Natural killer cell treated with Interleukin-12 subunit alpha and Interleukin-12 subunit beta and Interleukin-15 and Interleukin-18, amount 100 ng/mL, for 72 hours (primary cell): ENCODE results near the gene C4orf46. TPM values are rescaled to one million over a fixed set of nuclear protein-coding genes. Genes with fewer than 3 reads are reported as not detected.
A peak's percentile ranks its signal among the peaks of the same experiment; 100 is the strongest.
"Not testable (repeated sequence)": the region's sequence is repeated elsewhere in the genome, so short reads cannot be mapped to it uniquely, and the experiment has no call there.

Source experiments
- ATAC-seq, 2 donors: fragments of 150-1000 bp; cut with Tn5 transposase in 1 of 2; sonication (Bioruptor Pico), chemical (Tn5 transposase) in 1 of 2; 2 replicates each; pipeline ENCODE4 v1.10.0; 2021
- DNase-seq: peaks from one replicate; pipeline ENCODE4 v3.0.0; 2022; ENCODE audit warnings: low spot score
- H3K27ac Mint-ChIP-seq, 2 donors: 1 replicate in 1 of 2; 2 replicates in 1 of 2; pipeline ENCODE4 v1.8.0; 2022; ENCODE audit warnings: mixed read lengths in 2 of 2, mild to moderate bottlenecking in 1 of 2, moderate library complexity in 1 of 2
- H3K27me3 Mint-ChIP-seq, 2 donors: 1 replicate in 1 of 2; 2 replicates in 1 of 2; pipeline ENCODE4 v1.8.0; 2022; ENCODE audit warnings: mixed read lengths in 2 of 2
- H3K36me3 Mint-ChIP-seq: one replicate; pipeline ENCODE4 v1.8.0; 2022; ENCODE audit warnings: mixed read lengths
- H3K4me1 Mint-ChIP-seq, 2 donors: 1 replicate in 1 of 2; 2 replicates in 1 of 2; pipeline ENCODE4 v1.8.0; 2022; ENCODE audit warnings: low read depth in 2 of 2, mixed read lengths in 2 of 2, mild to moderate bottlenecking in 1 of 2
- H3K4me3 Mint-ChIP-seq: one replicate; pipeline ENCODE4 v1.8.0; 2022; ENCODE audit warnings: mixed read lengths
- H3K9me3 Mint-ChIP-seq: 2 replicates; pipeline ENCODE4 v1.8.0; 2022; ENCODE audit warnings: mixed read lengths
- total RNA-seq, 2 donors: library from RNA; stranded (reverse); gene quantifications; one replicate each; pipeline ENCODE4 v1.2.3, GENCODE V29; 2022

C4orf46 gene
- total RNA-seq, 2 donors from 2014 or later: 12.8 to 14.5 TPM

DNA sequence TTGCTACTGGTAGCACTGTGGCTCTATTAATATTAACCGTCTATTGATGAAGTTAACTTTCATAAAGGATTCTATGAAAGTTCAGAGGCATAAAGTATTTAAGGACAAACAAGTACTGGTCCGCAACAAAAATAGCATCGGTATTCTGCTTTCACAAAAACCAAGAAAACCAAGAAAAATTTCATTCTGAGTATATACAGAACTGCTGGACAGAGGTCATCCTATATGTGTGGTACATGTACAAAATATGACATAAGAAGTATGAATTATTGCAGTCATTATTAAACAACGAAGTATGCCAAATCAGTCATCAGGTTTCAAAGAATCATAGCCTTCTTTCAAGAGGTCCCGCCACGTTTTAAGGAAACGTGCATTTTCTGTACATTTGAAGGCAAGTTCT, 2.4 kb downstream of the C4orf46 start:
- DNase-seq (no peak), ATAC-seq (no peak)
- Mint-ChIP-seq H3K27me3 (no peaks in the 10 kb centered on the region), H3K4me1 (peaks cover 8 to 12% of the 10 kb centered on the region in 2 donors), H3K27ac (no peak overlapping the region), H3K9me3 (no peaks in the 10 kb centered on the region), H3K36me3 (peaks cover 11% of the 10 kb centered on the region), H3K4me3 (peak overlapping the region; percentile 35)

DNA sequence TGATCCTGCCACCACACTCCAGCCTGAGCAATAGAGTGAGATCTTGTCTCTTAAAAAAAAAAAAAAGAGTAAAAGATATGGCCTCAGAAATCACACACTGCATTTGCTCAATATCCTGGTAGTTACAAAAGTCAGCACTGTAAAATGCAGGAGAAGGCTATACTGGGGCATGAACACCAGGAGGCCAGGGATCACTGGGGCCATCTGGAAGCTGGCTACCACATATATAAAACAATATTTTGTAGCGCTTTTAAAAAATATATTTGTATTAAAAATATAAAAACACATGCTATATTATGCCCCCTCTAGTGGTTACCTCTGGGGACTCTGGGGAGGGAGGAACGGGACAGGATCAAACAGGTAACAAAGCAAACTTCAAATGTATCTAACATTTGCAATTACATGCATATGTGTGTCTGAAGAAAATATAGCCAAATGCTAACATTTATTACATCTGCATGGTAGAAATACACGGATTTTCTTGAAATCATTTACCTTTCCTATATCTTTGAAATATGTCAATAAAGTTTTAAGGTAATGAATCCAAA, 4.0 kb downstream of the C4orf46 start:
- Mint-ChIP-seq H3K27ac (no peak overlapping the region), H3K36me3 (peaks cover 11% of the 10 kb centered on the region), H3K4me1 (peaks cover 8 to 17% of the 10 kb centered on the region in 2 donors), H3K9me3 (no peaks in the 10 kb centered on the region), H3K27me3 (peaks cover 0 to 3% of the 10 kb centered on the region in 2 donors), H3K4me3 (no peak overlapping the region)
- ATAC-seq (no peak), DNase-seq (no peak)

DNA sequence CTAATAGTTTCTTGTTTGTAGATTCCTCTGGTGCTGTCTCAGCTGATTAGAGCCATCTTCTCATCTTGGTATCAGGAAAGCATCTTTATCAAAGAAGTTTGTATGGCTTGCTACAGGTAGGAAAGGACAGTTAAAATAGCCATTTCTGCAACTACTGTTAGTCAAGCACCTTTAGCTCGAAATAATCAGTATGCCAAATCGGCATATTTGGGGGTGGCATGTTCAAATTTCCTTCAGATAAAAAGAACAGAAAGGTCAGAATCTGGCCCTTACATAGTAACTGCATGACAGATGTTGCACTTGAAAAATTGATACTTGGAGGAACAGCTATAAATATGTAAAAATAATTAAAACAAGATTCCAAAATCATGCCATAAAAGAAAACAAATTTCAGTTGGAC, 4.8 kb downstream of the C4orf46 start:
- H3K9me3 Mint-ChIP-seq: no peaks in the 10 kb centered on the region
- H3K4me1 Mint-ChIP-seq: peaks cover 8 to 14% of the 10 kb centered on the region in 2 donors
- peaks cover 11% of the 10 kb centered on the region for H3K36me3 Mint-ChIP-seq
- H3K27ac Mint-ChIP-seq: no peak overlapping the region
- ATAC-seq: no peak
- peaks cover 0 to 3% of the 10 kb centered on the region in 2 donors for H3K27me3 Mint-ChIP-seq
- no peak for DNase-seq
- H3K4me3 Mint-ChIP-seq: no peak overlapping the region

- H3K36me3 Mint-ChIP-seq: peaks cover 5% of the 10 kb centered on the region
Measured at GRCh38 chr4:158664806-158665205, 6.9 kb downstream of the C4orf46 start.

GRCh38 chr4:158663707-158664625, 7.7 kb downstream of the C4orf46 start:
- not testable (repeated sequence) for ATAC-seq, H3K9me3 Mint-ChIP-seq, H3K4me3 Mint-ChIP-seq, H3K27me3 Mint-ChIP-seq, H3K36me3 Mint-ChIP-seq, H3K4me1 Mint-ChIP-seq, DNase-seq, H3K27ac Mint-ChIP-seq

More at GRCh38 chr4:158664806-158665205, 6.9 kb downstream of the C4orf46 start:
- DNase-seq (no peak), ATAC-seq (no peak)
- no peaks in the 10 kb centered on the region for H3K9me3 Mint-ChIP-seq
- peaks cover 0 to 3% of the 10 kb centered on the region in 2 donors for H3K27me3 Mint-ChIP-seq
- peaks cover 0 to 8% of the 10 kb centered on the region in 2 donors for H3K4me1 Mint-ChIP-seq
- H3K4me3 Mint-ChIP-seq: no peak overlapping the region
- no peak overlapping the region for H3K27ac Mint-ChIP-seq

DNA sequence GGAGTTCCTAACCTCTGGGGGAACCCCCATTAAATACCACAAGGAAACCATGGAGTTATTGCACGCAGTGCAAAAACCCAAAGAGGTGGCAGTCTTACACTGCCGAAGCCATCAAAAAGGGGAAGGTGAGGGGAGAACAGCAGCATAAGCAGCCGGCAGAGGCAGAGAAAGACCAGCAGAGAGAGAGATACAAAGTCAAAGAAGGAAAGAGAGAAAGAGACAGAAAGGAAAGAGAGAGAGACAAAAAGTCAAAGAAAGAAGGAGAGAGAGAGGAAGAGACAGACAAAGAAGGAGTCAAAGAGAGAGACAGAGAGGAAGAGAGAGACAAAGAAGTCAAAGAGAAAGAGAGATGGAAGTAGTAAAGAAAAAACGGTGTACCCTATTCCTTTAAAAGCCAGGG, 8.4 kb downstream of the C4orf46 start:
- DNase-seq, H3K27me3 Mint-ChIP-seq, H3K27ac Mint-ChIP-seq, H3K4me1 Mint-ChIP-seq, ATAC-seq, H3K9me3 Mint-ChIP-seq, H3K36me3 Mint-ChIP-seq: not testable (repeated sequence)
- H3K4me3 Mint-ChIP-seq: peak overlapping the region; percentile 2

DNA sequence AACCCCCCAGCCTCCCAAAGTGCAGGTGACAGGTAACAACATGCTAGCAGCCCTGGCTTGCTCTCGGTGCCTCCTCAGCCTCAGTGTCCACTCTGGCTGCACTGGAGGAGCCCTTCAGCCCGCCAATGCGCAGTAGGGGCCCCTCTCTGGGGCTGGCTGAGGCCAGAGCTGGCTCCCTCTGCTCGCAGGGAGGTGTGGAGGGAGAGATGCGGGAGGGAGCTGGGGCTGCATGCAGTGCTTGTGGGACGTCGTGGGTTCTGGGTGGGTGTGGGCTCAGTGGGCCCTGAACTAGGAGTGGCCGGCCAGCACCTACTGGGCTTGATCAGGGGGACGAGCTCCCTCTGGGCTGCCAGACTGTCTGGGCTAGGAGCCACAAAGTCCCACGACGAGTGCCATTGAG, 14.4 kb downstream of the C4orf46 start:
- H3K27me3 Mint-ChIP-seq: no peaks in the 10 kb centered on the region
- H3K36me3 Mint-ChIP-seq: no peaks in the 10 kb centered on the region
- H3K27ac Mint-ChIP-seq: no peak overlapping the region
- H3K9me3 Mint-ChIP-seq: no peaks in the 10 kb centered on the region
- H3K4me1 Mint-ChIP-seq: no peaks in the 10 kb centered on the region
- no peak overlapping the region for H3K4me3 Mint-ChIP-seq
- no peak for ATAC-seq
- no peak for DNase-seq

DNA sequence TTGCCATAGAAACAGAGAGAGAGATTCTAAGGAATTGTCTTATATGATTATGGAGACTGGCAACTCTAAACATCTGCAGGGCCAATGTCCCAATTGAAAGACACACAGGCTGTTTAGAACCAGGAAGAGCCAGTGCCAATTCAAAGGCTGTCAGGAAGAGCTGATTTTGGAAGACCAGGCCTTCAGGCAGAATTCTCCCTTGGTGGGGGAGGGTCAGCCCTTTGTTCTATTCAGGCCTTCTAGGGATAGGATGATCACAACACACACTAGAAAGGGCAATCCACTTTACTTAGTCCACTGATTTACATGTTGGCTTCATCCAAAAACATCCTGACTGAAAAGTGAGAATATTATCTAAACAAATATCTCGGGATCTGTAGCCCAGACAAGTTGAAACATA, 15.2 kb downstream of the C4orf46 start:
- Mint-ChIP-seq H3K27ac (no peak overlapping the region), H3K27me3 (no peaks in the 10 kb centered on the region), H3K36me3 (no peaks in the 10 kb centered on the region), H3K9me3 (no peaks in the 10 kb centered on the region), H3K4me3 (no peak overlapping the region), H3K4me1 (no peaks in the 10 kb centered on the region)
- ATAC-seq: no peak
- no peak for DNase-seq

DNA sequence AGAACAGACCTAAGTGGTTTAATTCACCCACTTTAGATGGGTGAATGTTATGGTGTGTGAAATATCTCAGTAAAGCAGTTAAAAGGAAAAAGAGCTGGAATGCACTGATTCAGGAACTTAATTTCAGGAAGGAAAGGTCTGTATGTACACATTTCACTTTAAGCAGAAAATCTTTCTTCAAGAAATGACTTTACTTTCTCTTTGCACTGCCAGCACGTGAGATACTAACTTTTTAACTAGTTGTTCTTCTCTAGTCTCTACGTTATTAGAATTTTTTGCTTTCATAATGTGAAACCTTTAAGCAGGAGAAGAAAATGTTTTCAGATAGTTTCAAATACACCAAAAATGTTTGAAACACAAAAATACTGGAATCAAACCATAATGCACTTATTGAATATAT, 18.8 kb downstream of the C4orf46 start:
- Mint-ChIP-seq H3K27ac (no peak overlapping the region), H3K9me3 (no peaks in the 10 kb centered on the region), H3K4me1 (no peaks in the 10 kb centered on the region), H3K36me3 (no peaks in the 10 kb centered on the region), H3K4me3 (peak overlapping the region; percentile 4), H3K27me3 (peaks cover 0 to 7% of the 10 kb centered on the region in 2 donors)
- no peak for ATAC-seq
- DNase-seq: no peak

DNA sequence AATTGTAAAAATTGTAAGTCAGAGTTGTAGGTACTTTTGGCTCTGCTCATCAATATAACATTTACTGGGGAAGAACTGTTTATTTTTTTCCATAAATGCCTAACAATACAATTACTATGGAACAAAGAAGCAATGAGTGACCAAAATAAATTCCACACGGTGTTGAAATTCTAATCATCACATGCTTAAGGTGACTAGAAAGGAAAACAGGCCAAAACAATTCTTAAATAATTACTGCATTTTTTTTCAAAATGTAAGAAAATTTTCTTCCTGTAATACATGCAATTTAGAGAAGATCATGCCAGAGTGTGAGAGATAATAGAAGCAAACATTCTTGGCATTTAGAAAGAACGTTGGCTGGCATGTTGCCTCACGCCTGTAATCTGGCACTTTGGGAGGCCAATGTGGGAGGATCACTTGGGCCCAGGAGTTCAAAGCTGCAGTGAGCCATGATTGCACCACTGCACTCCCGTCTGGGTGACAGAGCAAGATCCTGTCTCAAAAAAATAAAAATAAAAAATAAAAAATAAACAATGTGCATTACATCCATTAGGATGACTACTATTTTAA, 22.5 kb downstream of the C4orf46 start:
- Mint-ChIP-seq H3K36me3 (no peaks in the 10 kb centered on the region), H3K27ac (no peak overlapping the region), H3K9me3 (no peaks in the 10 kb centered on the region), H3K4me1 (no peaks in the 10 kb centered on the region), H3K27me3 (peaks cover 5 to 32% of the 10 kb centered on the region in 2 donors), H3K4me3 (no peak overlapping the region)
- ATAC-seq (no peak), DNase-seq (no peak)

DNA sequence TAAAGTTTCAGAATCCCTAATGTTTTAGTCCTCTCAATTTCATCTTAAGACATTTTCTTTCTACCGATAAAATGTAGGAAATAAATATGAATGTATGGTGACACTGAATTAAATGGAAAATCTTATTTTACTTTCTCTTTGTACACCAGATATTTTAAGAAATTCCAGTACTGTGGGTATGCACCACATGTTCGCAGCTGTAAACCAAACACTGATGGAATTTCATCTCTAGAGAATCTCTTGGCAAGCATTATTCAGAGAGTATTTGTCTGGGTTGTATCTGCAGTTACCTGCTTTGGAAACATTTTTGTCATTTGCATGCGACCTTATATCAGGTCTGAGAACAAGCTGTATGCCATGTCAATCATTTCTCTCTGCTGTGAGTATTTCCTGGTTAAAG, 26.9 kb downstream of the C4orf46 start:
- no peaks in the 10 kb centered on the region for H3K36me3 Mint-ChIP-seq
- H3K27ac Mint-ChIP-seq: no peak overlapping the region
- H3K27me3 Mint-ChIP-seq: peaks cover 17 to 49% of the 10 kb centered on the region in 2 donors
- ATAC-seq (no peak), DNase-seq (no peak)
- H3K4me1 Mint-ChIP-seq: no peaks in the 10 kb centered on the region
- no peak overlapping the region for H3K4me3 Mint-ChIP-seq
- no peaks in the 10 kb centered on the region for H3K9me3 Mint-ChIP-seq

DNA sequence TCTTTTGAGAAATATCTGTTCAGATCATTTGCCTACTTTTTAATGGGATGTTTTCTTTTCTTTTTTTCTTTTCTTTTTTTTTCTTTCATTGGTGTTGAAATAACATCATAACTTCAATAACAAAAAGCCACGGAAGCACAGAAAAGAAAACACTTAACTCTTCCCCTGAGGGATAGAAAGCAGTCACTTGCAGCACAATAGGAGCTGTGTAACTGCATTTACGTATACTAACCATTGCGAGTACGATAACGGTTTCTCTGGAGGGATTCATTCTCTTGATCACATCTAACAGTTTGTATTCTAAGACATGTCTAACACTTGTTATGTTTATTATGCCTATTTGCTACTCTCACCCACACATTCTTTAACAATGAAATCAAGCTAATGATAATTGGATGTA, 27.3 kb downstream of the C4orf46 start:
- no peaks in the 10 kb centered on the region for H3K36me3 Mint-ChIP-seq
- no peaks in the 10 kb centered on the region for H3K4me1 Mint-ChIP-seq
- H3K27me3 Mint-ChIP-seq: peaks cover 17 to 48% of the 10 kb centered on the region in 2 donors
- ATAC-seq (no peak), DNase-seq (no peak)
- H3K4me3 Mint-ChIP-seq: no peak overlapping the region
- H3K27ac Mint-ChIP-seq: no peak overlapping the region
- H3K9me3 Mint-ChIP-seq: no peaks in the 10 kb centered on the region

- ATAC-seq (no peak), DNase-seq (no peak)
- Mint-ChIP-seq H3K27me3 (peaks cover 19 to 52% of the 10 kb centered on the region in 2 donors), H3K4me1 (peaks cover 0 to 5% of the 10 kb centered on the region in 2 donors), H3K9me3 (no peaks in the 10 kb centered on the region), H3K36me3 (no peaks in the 10 kb centered on the region), H3K27ac (no peak overlapping the region), H3K4me3 (no peak overlapping the region)
Measured at GRCh38 chr4:158636619-158637018, 35.1 kb downstream of the C4orf46 start.

- no peak for DNase-seq
- Mint-ChIP-seq H3K27ac (no peak overlapping the region), H3K27me3 (peaks cover 10 to 34% of the 10 kb centered on the region in 2 donors), H3K36me3 (no peaks in the 10 kb centered on the region), H3K4me1 (peaks cover 0 to 5% of the 10 kb centered on the region in 2 donors), H3K4me3 (no peak overlapping the region), H3K9me3 (no peaks in the 10 kb centered on the region)
- ATAC-seq: no peak
Measured at GRCh38 chr4:158630893-158631292, 40.8 kb downstream of the C4orf46 start.
